Measurements from ENCODE around the gene CDH23.

DNA sequence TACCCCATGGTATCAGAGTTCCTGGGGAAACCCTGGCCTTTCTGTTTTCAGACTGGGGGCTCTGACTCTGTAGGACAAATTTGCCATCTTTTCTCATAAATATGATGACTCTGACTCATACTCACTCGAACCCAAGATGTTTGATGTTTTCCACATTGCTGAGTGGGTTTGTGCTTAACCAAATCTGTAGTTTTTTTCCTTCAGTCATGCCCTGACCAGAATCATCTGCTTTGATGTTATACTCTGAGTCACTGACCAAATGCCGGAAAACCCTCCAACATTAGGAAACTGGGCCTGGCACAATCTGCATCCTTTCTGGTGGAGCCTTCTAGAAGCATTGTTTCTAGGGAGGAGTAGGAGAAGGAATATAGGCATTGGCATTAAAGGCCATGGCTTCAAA lies 204.1 kb downstream of the CDH23 start:
- TF ChIP-seq, protein P1, sequence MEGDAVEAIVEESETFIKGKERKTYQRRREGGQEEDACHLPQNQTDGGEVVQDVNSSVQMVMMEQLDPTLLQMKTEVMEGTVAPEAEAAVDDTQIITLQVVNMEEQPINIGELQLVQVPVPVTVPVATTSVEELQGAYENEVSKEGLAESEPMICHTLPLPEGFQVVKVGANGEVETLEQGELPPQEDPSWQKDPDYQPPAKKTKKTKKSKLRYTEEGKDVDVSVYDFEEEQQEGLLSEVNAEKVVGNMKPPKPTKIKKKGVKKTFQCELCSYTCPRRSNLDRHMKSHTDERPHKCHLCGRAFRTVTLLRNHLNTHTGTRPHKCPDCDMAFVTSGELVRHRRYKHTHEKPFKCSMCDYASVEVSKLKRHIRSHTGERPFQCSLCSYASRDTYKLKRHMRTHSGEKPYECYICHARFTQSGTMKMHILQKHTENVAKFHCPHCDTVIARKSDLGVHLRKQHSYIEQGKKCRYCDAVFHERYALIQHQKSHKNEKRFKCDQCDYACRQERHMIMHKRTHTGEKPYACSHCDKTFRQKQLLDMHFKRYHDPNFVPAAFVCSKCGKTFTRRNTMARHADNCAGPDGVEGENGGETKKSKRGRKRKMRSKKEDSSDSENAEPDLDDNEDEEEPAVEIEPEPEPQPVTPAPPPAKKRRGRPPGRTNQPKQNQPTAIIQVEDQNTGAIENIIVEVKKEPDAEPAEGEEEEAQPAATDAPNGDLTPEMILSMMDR (conservative IDR thresholded peaks at IDR 0.05; ENCODE audit: low read length), result no peak
- TF ChIP-seq EZH2phosphoT487 (IDR thresholded peaks at IDR 0.05; ENCODE audit: borderline replicate concordance), result no peak

All from Loucy (cell line).